ENCODE results near the gene RAD1. TPM values are rescaled to one million over a fixed set of nuclear protein-coding genes. Genes with fewer than 3 reads are reported as not detected.
A peak's percentile ranks its signal among the peaks of the same experiment; 100 is the strongest.

The RAD1 gene
- total RNA-seq, 1 experiment from 2014 or later: 34.4 TPM

- intact Hi-C loops (cut with micrococcal nuclease; ENCODE audit: unreplicated experiment): loop anchor here (1.0 kb wide), 1 partner anchor 431 kb away; no protein-coding TSS in a partner anchor
- peak; percentile 37 to 47 for TF ChIP-seq CTCF (IDR thresholded peaks at IDR 0.05; ENCODE audit: insufficient read depth in 1 of 2, low read depth in 1 of 2, low read length in 1 of 2, severe bottlenecking in 1 of 2, unreplicated experiment in 1 of 2)
- CTCF ChIA-PET: no interaction called here
- POLR2A ChIA-PET: no interaction called here
- no peaks in the 10 kb centered on the region for H3K4me1 ChIP-seq
- no TSS peak for BruUV-seq (replicated peaks)
- H3K27me3 ChIP-seq (replicated peaks; ENCODE audit: control insufficient read depth, insufficient read depth, low read length): no peaks in the 10 kb centered on the region
- Mint-ChIP-seq H3K27ac (ENCODE audit: unreplicated experiment) (no peak overlapping the region), H3K4me3 (ENCODE audit: unreplicated experiment) (no peak overlapping the region), H3K36me3 (ENCODE audit: insufficient read depth, unreplicated experiment) (peaks cover 25% of the 10 kb centered on the region), H3K9me3 (ENCODE audit: unreplicated experiment) (no peaks in the 10 kb centered on the region), H3K27me3 (ENCODE audit: insufficient read depth, unreplicated experiment) (no peaks in the 10 kb centered on the region), H3K4me1 (ENCODE audit: low read depth, unreplicated experiment) (no peaks in the 10 kb centered on the region)
- H3K4me3 ChIP-seq (ENCODE audit: low read depth, low read length): no peak overlapping the region
- no peaks in the 10 kb centered on the region for H3K9me3 ChIP-seq
- no peak for DNase-seq
- no peaks in the 10 kb centered on the region for H3K36me3 ChIP-seq (ENCODE audit: control insufficient read depth, insufficient read depth, low read length)
These were observed 9.7 kb downstream of the RAD1 start for GRCh38 chr5:34905564-34905963.

GRCh38 chr5:34903260-34903659 lies 12.0 kb downstream of the RAD1 start:
- no peaks in the 10 kb centered on the region for H3K9me3 ChIP-seq
- no peak overlapping the region for H3K27ac Mint-ChIP-seq (ENCODE audit: unreplicated experiment)
- H3K4me3 Mint-ChIP-seq (ENCODE audit: unreplicated experiment): no peak overlapping the region
- no peaks in the 10 kb centered on the region for H3K4me1 ChIP-seq
- no peaks in the 10 kb centered on the region for H3K9me3 Mint-ChIP-seq (ENCODE audit: unreplicated experiment)
- ChIA-PET CTCF (interaction anchor here (1.0 kb wide), 1 partner anchor 26 kb away, joined by 3 read pairs; the partner anchor contains the start of gene DNAJC21), POLR2A (no interaction called here)
- no peaks in the 10 kb centered on the region for H3K4me1 Mint-ChIP-seq (ENCODE audit: low read depth, unreplicated experiment)
- intact Hi-C loops (cut with micrococcal nuclease; ENCODE audit: unreplicated experiment): no loop called here
- H3K36me3 ChIP-seq (ENCODE audit: control insufficient read depth, insufficient read depth, low read length): no peaks in the 10 kb centered on the region
- TF ChIP-seq CTCF (IDR thresholded peaks at IDR 0.05; ENCODE audit: insufficient read depth in 1 of 2, low read depth in 1 of 2, low read length in 1 of 2, severe bottlenecking in 1 of 2, unreplicated experiment in 1 of 2): no peak
- DNase-seq: no peak
- H3K4me3 ChIP-seq (ENCODE audit: low read depth, low read length): no peak overlapping the region
- H3K27me3 Mint-ChIP-seq (ENCODE audit: insufficient read depth, unreplicated experiment): no peaks in the 10 kb centered on the region
- peaks cover 13% of the 10 kb centered on the region for H3K36me3 Mint-ChIP-seq (ENCODE audit: insufficient read depth, unreplicated experiment)
- BruUV-seq (replicated peaks): no TSS peak
- H3K27me3 ChIP-seq (replicated peaks; ENCODE audit: control insufficient read depth, insufficient read depth, low read length): no peaks in the 10 kb centered on the region

GRCh38 chr5:34900652-34901051 lies 14.7 kb downstream of the RAD1 start:
- H3K9me3 Mint-ChIP-seq (ENCODE audit: unreplicated experiment): no peaks in the 10 kb centered on the region
- Histone ChIP-seq H3K36me3 (ENCODE audit: control insufficient read depth, insufficient read depth, low read length) (no peaks in the 10 kb centered on the region), H3K27me3 (replicated peaks; ENCODE audit: control insufficient read depth, insufficient read depth, low read length) (no peaks in the 10 kb centered on the region), H3K4me1 (peaks cover 15% of the 10 kb centered on the region; the same call in 1 of the 2 replicates), H3K9me3 (no peaks in the 10 kb centered on the region), H3K4me3 (ENCODE audit: low read depth, low read length) (no peak overlapping the region)
- H3K4me1 Mint-ChIP-seq (ENCODE audit: low read depth, unreplicated experiment): no peaks in the 10 kb centered on the region
- ChIA-PET POLR2A (no interaction called here), CTCF (interaction anchor here (0.5 to 0.6 kb wide), 2 partner anchors 108 to 245 kb away, joined by 3 to 7 read pairs; partner anchors contain the start of gene RAI14)
- no peak for DNase-seq
- intact Hi-C loops (cut with micrococcal nuclease; ENCODE audit: unreplicated experiment): no loop called here
- H3K4me3 Mint-ChIP-seq (ENCODE audit: unreplicated experiment): no peak overlapping the region
- no peak overlapping the region for H3K27ac Mint-ChIP-seq (ENCODE audit: unreplicated experiment)
- no TSS peak for BruUV-seq (replicated peaks)
- TF ChIP-seq CTCF (IDR thresholded peaks at IDR 0.05; ENCODE audit: insufficient read depth in 1 of 2, low read depth in 1 of 2, low read length in 1 of 2, severe bottlenecking in 1 of 2, unreplicated experiment in 1 of 2): no peak
- peaks cover 11% of the 10 kb centered on the region for H3K36me3 Mint-ChIP-seq (ENCODE audit: insufficient read depth, unreplicated experiment)
- no peaks in the 10 kb centered on the region for H3K27me3 Mint-ChIP-seq (ENCODE audit: insufficient read depth, unreplicated experiment)

All from Caco-2 (cell line).